HG03460 (cell line): ENCODE measurements around the gene FANCL.
"Not testable (repeated sequence)": the region's sequence is repeated elsewhere in the genome, so short reads cannot be mapped to it uniquely, and the experiment has no call there.

Source experiments
- ATAC-seq: cut with Tn5 transposase; IDR thresholded peaks from one replicate; pipeline ENCODE4 v1.9.1; 2021; ENCODE audit not compliant: unreplicated experiment

FANCL gene

DNA sequence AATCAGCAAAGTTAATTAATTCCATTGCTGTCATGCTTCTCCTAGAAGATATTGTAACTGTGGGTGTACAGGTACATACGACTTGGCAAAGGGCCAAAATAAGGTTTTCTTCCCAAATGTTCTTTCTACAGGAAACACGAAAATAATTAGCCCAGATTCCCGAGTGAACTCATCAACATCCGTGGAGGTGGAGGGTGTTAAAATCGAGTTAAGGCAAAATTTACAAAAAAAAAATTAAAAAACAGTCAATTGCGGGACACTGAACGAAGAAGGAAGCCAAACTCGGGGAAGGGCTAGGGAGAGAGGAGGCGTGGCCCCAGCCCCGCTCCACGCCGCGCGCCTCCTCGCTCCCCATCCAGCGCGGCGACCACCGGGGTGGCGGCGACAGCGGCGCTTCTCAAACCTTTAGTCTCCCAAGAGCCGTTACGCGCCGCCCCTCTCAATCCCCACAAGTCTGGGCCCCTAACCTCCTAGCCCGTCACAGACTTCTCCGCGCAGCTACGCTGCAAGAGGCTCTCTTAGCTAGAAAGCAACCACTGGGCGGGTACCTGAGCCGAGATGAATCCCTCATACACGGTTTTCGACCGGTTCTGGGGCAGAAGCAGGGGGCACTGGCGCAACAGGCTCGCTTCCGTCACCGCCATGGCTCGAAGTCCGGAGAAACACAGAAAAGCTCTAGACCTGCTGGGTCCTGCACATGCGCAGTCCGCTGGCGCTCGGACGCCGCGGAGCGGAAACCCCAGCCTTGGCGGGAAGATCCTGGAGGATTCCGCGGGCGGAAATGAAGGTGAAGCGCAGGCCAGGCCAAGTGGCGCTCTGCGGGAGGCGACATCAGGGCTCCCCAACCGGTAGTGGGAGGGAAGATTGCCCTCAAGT is at the start of gene FANCL:
FANCL (minus strand) TSS at position 656 of the 876 bp plus-strand sequence; CDS start at position 644, 12 bp downstream.
- ATAC-seq: peak; percentile 68

DNA sequence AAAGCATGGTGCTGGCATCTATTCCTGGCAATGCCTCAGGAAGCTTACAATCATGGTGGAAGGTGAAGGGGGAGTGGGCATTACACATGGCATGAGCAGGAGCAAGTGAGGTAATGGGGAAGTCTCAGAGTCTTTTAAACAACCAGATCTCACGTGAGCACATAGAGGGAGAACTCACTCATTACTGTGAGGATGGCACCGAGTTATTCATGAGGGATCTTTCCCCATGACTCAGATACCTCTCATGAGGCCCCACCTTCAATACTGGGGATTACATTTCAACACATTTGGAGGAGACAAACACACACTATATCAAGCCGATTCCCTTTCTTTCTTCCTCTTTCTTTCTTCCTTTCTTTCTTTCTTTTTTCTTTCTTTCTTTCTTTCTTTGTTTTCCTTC is 47.9 kb upstream of the FANCL start:
- ATAC-seq: no peak

- no peak for ATAC-seq
Observed at GRCh38 chr2:58283931-58284330, 42.8 kb upstream of the FANCL start.

GRCh38 chr2:58275144-58275543 is 34.0 kb upstream of the FANCL start:
- not testable (repeated sequence) for ATAC-seq

DNA sequence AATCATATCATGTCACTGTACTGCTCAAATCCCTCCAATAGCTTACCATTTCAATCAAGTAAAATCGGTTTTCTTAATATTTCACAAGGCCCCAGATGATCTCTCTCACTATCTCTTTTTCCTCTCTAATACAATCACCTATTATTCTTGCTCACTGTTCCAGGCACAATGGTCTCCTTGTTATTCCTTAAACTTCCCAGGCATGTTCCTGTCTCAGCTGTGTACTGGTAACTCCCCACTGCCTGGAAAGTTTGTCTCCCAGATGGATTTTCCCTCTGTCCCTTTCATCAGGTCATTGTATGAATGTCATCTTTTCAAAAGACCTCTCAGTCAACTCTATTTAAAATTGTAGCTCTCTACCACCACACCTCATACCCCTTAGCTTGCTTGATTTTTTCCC is 30.7 kb upstream of the FANCL start:
- ATAC-seq: no peak

GRCh38 chr2:58268685-58269084 is 27.6 kb upstream of the FANCL start:
- ATAC-seq: no peak

GRCh38 chr2:58266211-58266610 is 25.1 kb upstream of the FANCL start:
- no peak for ATAC-seq

GRCh38 chr2:58261209-58261608 is 20.1 kb upstream of the FANCL start:
- no peak for ATAC-seq

GRCh38 chr2:58258456-58258855 is 17.3 kb upstream of the FANCL start:
- peak; percentile 56 for ATAC-seq

DNA sequence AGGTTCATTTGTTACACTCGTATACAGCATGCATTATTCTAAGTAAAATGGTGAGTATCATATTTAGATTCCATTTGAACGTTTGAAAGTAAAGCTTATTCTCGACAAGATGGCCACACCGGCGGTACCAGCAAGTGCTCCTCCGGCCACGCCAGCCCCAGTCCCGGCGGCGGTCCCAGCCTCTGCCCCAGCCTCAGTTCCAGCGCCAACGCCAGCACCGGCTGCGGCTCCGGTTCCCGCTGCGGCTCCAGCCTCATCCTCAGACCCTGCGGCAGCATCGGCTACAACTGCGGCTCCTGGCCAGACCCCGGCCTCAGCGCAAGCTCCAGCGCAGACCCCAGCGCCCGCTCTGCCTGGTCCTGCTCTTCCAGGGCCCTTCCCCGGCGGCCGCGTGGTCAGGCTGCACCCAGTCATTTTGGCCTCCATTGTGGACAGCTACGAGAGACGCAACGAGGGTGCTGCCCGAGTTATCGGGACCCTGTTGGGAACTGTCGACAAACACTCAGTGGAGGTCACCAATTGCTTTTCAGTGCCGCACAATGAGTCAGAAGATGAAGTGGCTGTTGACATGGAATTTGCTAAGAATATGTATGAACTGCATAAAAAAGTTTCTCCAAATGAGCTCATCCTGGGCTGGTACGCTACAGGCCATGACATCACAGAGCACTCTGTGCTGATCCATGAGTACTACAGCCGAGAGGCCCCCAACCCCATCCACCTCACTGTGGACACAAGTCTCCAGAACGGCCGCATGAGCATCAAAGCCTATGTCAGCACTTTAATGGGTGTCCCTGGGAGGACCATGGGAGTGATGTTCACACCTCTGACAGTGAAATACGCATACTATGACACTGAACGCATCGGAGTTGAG is 10.4 kb upstream of the FANCL start:
- not testable (repeated sequence) for ATAC-seq

DNA sequence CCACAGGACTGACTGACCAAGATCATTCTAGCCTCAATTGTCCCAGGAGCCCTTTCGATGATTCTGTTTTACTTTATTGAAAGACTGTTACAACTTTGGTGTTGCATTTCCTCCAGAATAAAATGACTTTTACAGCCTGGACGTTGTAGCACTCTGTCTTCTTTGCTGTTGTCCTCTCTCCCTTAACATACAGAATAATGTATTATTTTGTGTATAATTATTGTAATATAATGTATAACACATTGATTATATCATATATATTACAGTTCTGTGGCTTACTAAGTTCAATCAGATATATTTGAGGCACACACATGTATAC is 380 bp upstream of the FANCL start:
- ATAC-seq: no peak

GRCh38 chr2:58239243-58239925 is 1.7 kb downstream of the FANCL start:
- ATAC-seq: no peak

GRCh38 chr2:58237741-58238140 is 3.4 kb downstream of the FANCL start:
- no peak for ATAC-seq

DNA sequence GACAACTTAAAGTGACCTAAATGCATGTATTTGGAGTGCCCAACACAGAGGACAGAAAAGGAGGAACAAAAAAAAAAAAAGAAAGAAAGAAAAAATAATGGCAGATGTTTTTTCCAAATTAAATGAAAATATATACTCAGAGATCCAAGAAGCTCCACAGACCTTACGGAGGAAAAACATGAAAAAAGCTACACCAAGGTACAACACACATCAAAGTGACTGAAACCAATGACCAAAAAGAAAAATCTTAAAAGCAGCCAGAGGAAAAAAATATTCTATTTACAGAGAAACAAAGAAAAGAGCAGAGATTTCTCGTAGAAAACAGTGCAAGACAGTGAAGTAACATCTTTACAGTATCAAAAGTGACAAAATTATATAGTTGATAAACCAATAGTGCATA is 5.1 kb downstream of the FANCL start:
- no peak for ATAC-seq

GRCh38 chr2:58235170-58235569 is 6.0 kb downstream of the FANCL start:
- ATAC-seq: no peak

DNA sequence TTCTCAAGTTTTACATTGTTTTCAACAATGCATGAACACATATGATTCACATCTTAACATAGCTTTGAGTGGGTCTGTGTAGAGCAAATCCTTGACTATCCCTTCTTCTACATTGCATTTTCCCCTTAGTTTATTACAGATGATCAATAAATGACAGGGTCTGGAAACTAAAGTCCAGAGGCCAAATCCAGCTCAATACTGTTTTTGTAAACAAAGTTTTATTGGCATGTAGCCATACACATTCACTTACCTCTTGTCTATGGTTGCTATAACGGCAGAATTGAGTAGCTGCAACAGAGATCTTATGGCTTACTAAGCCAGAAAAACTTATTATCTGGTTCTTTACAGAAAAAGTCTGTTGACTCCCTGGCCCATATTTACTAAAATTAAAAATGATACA is 12.8 kb downstream of the FANCL start:
- no peak for ATAC-seq

DNA sequence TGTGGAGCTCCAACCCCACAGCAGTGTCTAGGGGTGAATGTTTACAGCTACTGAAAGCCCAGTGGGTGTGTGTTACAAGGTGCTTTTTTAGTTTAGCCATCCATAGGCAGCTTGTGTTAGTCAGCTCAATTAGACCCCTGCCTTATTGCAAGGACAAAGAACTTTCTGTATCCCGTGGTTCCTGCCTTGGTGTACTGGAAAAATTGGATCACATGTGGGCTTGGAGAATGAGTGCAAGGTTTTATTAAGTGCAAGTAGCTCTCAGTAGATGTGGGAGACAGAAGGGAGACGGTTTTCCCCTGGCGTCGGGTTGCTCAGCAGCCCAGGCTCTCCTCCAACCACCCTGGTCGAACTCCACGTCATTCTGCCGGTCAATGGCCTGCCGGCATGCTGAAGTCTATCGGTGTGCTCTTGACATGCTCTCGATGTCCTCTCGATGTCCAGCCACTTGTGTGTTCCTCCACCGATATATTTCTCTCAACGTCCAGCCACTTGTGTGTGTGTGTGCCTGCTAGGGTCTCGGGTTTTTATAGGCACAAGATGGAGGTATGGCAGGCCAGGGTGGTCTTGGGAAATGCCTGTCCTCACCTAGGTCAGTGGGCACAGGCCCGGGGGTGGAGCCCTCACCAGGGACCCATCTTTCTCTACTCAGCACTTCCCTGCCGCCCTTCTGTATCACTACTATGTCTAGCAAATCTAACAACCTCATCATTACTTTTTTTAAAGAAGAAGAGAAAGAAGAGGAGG is 13.8 kb downstream of the FANCL start:
- no peak for ATAC-seq

GRCh38 chr2:58221909-58222308 is 19.2 kb downstream of the FANCL start:
- no peak for ATAC-seq

GRCh38 chr2:58215429-58215828 is 25.7 kb downstream of the FANCL start:
- no peak for ATAC-seq

DNA sequence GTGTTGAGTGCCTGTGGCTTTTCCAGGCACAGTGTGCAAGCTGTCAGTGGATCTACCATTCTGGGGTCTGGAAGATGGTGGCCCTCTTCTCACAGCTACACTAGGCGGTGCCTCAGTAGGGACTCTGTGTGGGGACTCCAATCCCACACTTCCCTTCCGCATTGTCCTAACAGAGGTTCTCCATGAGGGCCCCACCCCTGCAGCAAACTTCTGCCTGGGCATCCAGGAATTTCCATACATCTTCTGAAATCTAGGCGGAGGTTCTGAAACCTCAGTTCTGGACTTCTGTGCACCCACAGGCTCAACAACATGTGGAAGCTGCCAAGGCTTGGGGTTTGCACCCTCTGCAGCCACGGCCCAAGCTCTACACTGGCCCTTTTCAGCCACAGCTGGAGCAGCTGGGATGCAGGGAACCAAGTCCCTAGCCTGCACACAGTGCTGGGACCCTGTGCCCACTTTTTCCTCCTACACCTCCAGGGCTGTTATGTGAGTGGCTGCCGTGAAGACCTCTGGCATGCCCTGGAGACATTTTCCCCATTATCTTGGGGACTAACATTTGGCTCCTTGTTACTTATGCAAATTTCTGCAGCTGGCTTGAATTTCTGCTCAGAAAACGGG is 30.1 kb downstream of the FANCL start:
- not testable (repeated sequence) for ATAC-seq
